ENCODE data around the gene PC.

GRCh38 chr11:66996609-66997273, 38.6 kb upstream of the PC start:
- no peak for TF ChIP-seq CTCF (conservative IDR thresholded peaks at IDR 0.05; ENCODE audit: low read depth in 2 of 2)
- TF ChIP-seq EZH2phosphoT487 (IDR thresholded peaks at IDR 0.05; ENCODE audit: unreplicated experiment), result no peak
- no peak for TF ChIP-seq POLR2AphosphoS5 (IDR thresholded peaks at IDR 0.05; ENCODE audit: low read depth)
- TF ChIP-seq EZH2 (IDR thresholded peaks at IDR 0.05; ENCODE audit: low read depth, unreplicated experiment), result no peak
- no peak for TF ChIP-seq REST (IDR thresholded peaks at IDR 0.05; ENCODE audit: unreplicated experiment)
- TF ChIP-seq JUNB (IDR thresholded peaks at IDR 0.05; ENCODE audit: unreplicated experiment), result no peak
- no peak for TF ChIP-seq STAT1 (IDR thresholded peaks at IDR 0.05; ENCODE audit: unreplicated experiment)
- TF ChIP-seq NANOG (IDR thresholded peaks at IDR 0.05; ENCODE audit: borderline replicate concordance), result no peak
- no peak for TF ChIP-seq CREB1 (CRISPR knock-in tag; IDR thresholded peaks at IDR 0.05; ENCODE audit: low read depth)
- no peak for TF ChIP-seq ZNF114 (CRISPR knock-in tag; IDR thresholded peaks at IDR 0.05)
